ENCODE data around the gene PHC2.

PHC2 gene

GRCh38 chr1:33430692-33431593 lies at the start of gene PHC2:
Gene PHC2 (minus strand): TSS chr1:33431095. CDS start chr1:33375539, 55,556 bp downstream.
- TF ChIP-seq CTCF (IDR thresholded peaks at IDR 0.05) (peak; percentile 40; the same call in 1 of the 2 replicates), ZFX (IDR thresholded peaks at IDR 0.05; ENCODE audit: borderline replicate concordance) (no peak)
- no peak within 1 kb of the TSS for H3K27ac ChIP-seq

- TF ChIP-seq CTCF (IDR thresholded peaks at IDR 0.05) (no peak), ZFX (IDR thresholded peaks at IDR 0.05; ENCODE audit: borderline replicate concordance) (no peak)
- no peak overlapping the region for H3K27ac ChIP-seq
Measured at GRCh38 chr1:33477451-33477850, 46.6 kb upstream of the PHC2 start.

- TF ChIP-seq CTCF (IDR thresholded peaks at IDR 0.05) (no peak), ZFX (IDR thresholded peaks at IDR 0.05; ENCODE audit: borderline replicate concordance) (no peak)
- no peak overlapping the region for H3K27ac ChIP-seq
Measured at GRCh38 chr1:33473900-33474299, 43.0 kb upstream of the PHC2 start.

- TF ChIP-seq CTCF (IDR thresholded peaks at IDR 0.05), result no peak
- no peak for TF ChIP-seq ZFX (IDR thresholded peaks at IDR 0.05; ENCODE audit: borderline replicate concordance)
- no peak within 1 kb of the TSS for H3K27ac ChIP-seq
Measured at GRCh38 chr1:33472269-33472980, 41.5 kb upstream of the PHC2 start, which contains the start of gene ZSCAN20. Gene ZSCAN20 (plus strand): TSS chr1:33472645. CDS start chr1:33479289, 6,644 bp downstream.

- TF ChIP-seq ZFX (IDR thresholded peaks at IDR 0.05; ENCODE audit: borderline replicate concordance), result no peak
- no peak for TF ChIP-seq CTCF (IDR thresholded peaks at IDR 0.05)
- no peak overlapping the region for H3K27ac ChIP-seq
Measured at GRCh38 chr1:33471416-33471815, 40.5 kb upstream of the PHC2 start.

- H3K27ac ChIP-seq, result no peak overlapping the region
Measured at GRCh38 chr1:33470495-33471012, 39.7 kb upstream of the PHC2 start.

More at GRCh38 chr1:33470495-33471012, 39.7 kb upstream of the PHC2 start:
- TF ChIP-seq CTCF (IDR thresholded peaks at IDR 0.05) (peak; percentile 91), ZFX (IDR thresholded peaks at IDR 0.05; ENCODE audit: borderline replicate concordance) (no peak)

Data from 22Rv1 (cell line).